MM.1S (cell line): ENCODE data around the gene LDLRAD3.

ENCODE experiments used
- DNase-seq: peaks from one replicate; pipeline ENCODE4 v3.0.0-alpha.2; 2015
- H2AFZ ChIP-seq: fragments of 300-600 bp; sonication (generic); 2 replicates; pipeline ENCODE4 v1.6.0; 2016; ENCODE audit warnings: antibody characterized with exemption, low read length
- H3F3A ChIP-seq: fragments of 300-600 bp; sonication (generic); 2 replicates; pipeline ENCODE4 v1.6.1; 2016; ENCODE audit warnings: mild to moderate bottlenecking, antibody characterized with exemption, low read length, moderate library complexity, mixed read lengths; ENCODE audit not compliant: insufficient read depth
- H3K27ac ChIP-seq: fragments of 300-600 bp; sonication (generic); 2 replicates; pipeline ENCODE4 v1.5.1; 2016; ENCODE audit warnings: mild to moderate bottlenecking, low read length
- H3K27me3 ChIP-seq: fragments of 300-600 bp; sonication (generic); replicated peaks from 2 replicates; pipeline ENCODE4 v1.6.0; 2016; ENCODE audit warnings: low read length; ENCODE audit not compliant: insufficient read depth
- H3K36me3 ChIP-seq: fragments of 300-600 bp; sonication (generic); replicated peaks from 2 replicates; pipeline ENCODE4 v1.6.1; 2016; ENCODE audit warnings: mild to moderate bottlenecking, low read length, mixed read lengths; ENCODE audit not compliant: insufficient read depth
- H3K4me1 ChIP-seq: fragments of 300-600 bp; sonication (generic); 2 replicates; pipeline ENCODE4 v1.6.1; 2016; ENCODE audit warnings: low read length, mixed read lengths
- H3K4me2 ChIP-seq: fragments of 300-600 bp; sonication (generic); 2 replicates; pipeline ENCODE4 v1.6.0; 2016; ENCODE audit warnings: low read depth, low read length
- H3K4me3 ChIP-seq: fragments of 300-600 bp; sonication (generic); 2 replicates; pipeline ENCODE4 v1.5.1; 2016; ENCODE audit warnings: low read length, mixed read lengths
- H3K79me2 ChIP-seq: fragments of 300-600 bp; sonication (generic); 2 replicates; pipeline ENCODE4 v1.6.1; 2016; ENCODE audit warnings: mixed run types, low read length, mixed read lengths
- H3K9ac ChIP-seq: fragments of 300-600 bp; sonication (generic); 2 replicates; pipeline ENCODE4 v1.6.1; 2016; ENCODE audit warnings: low read length, mixed read lengths
- H3K9me2 ChIP-seq: fragments of 300-600 bp; sonication (generic); replicated peaks from 2 replicates; pipeline ENCODE4 v1.6.1; 2016; ENCODE audit warnings: mild to moderate bottlenecking, low read length, mixed read lengths; ENCODE audit not compliant: insufficient read depth
- H3K9me3 ChIP-seq: fragments of 300-600 bp; sonication (generic); replicated peaks from 2 replicates; pipeline ENCODE4 v1.6.1; 2016; ENCODE audit warnings: mild to moderate bottlenecking, low read length, mixed read lengths; ENCODE audit not compliant: insufficient read depth
- H4K20me1 ChIP-seq: fragments of 300-600 bp; sonication (generic); 2 replicates; pipeline ENCODE4 v1.6.1; 2016; ENCODE audit warnings: mild to moderate bottlenecking, low read length, moderate library complexity, mixed read lengths; ENCODE audit not compliant: insufficient read depth
- EZH2 ChIP-seq: fragments of 300-600 bp; sonication (generic); optimal IDR thresholded peaks from 2 replicates; pipeline ENCODE3; 2017; ENCODE audit warnings: low read depth, mild to moderate bottlenecking, antibody characterized with exemption, low read length, mixed read lengths
- EZH2phosphoT487 ChIP-seq: fragments of 300-600 bp; sonication (generic); IDR thresholded peaks from 2 replicates; pipeline ENCODE4 v1.6.1; 2018; ENCODE audit warnings: antibody characterized with exemption, low read length
- TF ChIP-seq, protein P1 (sequence below): fragments of 300-600 bp; sonication (generic); IDR thresholded peaks from 2 replicates; pipeline ENCODE4 v1.5.1; 2016; ENCODE audit warnings: antibody characterized with exemption, low read length, mixed read lengths

Gene LDLRAD3

GRCh38 chr11:36240173-36240572, 296.3 kb downstream of the LDLRAD3 start:
- H3K36me3 ChIP-seq = no peaks in the 10 kb centered on the region
- H4K20me1 ChIP-seq = no peaks in the 10 kb centered on the region
- no peaks in the 10 kb centered on the region for H3K9me2 ChIP-seq
- no peak overlapping the region for H2AFZ ChIP-seq
- H3K4me2 ChIP-seq = no peak overlapping the region
- no peaks in the 10 kb centered on the region for H3K9me3 ChIP-seq
- H3K9ac ChIP-seq = no peak overlapping the region
- no peaks in the 10 kb centered on the region for H3K79me2 ChIP-seq
- no peak for TF ChIP-seq EZH2
- TF ChIP-seq, protein P1, sequence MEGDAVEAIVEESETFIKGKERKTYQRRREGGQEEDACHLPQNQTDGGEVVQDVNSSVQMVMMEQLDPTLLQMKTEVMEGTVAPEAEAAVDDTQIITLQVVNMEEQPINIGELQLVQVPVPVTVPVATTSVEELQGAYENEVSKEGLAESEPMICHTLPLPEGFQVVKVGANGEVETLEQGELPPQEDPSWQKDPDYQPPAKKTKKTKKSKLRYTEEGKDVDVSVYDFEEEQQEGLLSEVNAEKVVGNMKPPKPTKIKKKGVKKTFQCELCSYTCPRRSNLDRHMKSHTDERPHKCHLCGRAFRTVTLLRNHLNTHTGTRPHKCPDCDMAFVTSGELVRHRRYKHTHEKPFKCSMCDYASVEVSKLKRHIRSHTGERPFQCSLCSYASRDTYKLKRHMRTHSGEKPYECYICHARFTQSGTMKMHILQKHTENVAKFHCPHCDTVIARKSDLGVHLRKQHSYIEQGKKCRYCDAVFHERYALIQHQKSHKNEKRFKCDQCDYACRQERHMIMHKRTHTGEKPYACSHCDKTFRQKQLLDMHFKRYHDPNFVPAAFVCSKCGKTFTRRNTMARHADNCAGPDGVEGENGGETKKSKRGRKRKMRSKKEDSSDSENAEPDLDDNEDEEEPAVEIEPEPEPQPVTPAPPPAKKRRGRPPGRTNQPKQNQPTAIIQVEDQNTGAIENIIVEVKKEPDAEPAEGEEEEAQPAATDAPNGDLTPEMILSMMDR = no peak
- no peak for TF ChIP-seq EZH2phosphoT487
- no peaks in the 10 kb centered on the region for H3K27me3 ChIP-seq
- H3K27ac ChIP-seq = no peak overlapping the region
- no peaks in the 10 kb centered on the region for H3F3A ChIP-seq
- H3K4me1 ChIP-seq = no peaks in the 10 kb centered on the region
- DNase-seq = no peak
- H3K4me3 ChIP-seq = no peak overlapping the region

GRCh38 chr11:36240801-36241200, 296.9 kb downstream of the LDLRAD3 start:
- H3K27me3 ChIP-seq = no peaks in the 10 kb centered on the region
- H3K27ac ChIP-seq = no peak overlapping the region
- H2AFZ ChIP-seq = no peak overlapping the region
- H3K79me2 ChIP-seq = no peaks in the 10 kb centered on the region
- no peaks in the 10 kb centered on the region for H3K36me3 ChIP-seq
- H3K9ac ChIP-seq = no peak overlapping the region
- no peaks in the 10 kb centered on the region for H3K4me1 ChIP-seq
- H3K9me3 ChIP-seq = no peaks in the 10 kb centered on the region
- H4K20me1 ChIP-seq = no peaks in the 10 kb centered on the region
- no peaks in the 10 kb centered on the region for H3F3A ChIP-seq
- H3K4me3 ChIP-seq = no peak overlapping the region
- no peak overlapping the region for H3K4me2 ChIP-seq
- DNase-seq = no peak
- TF ChIP-seq EZH2phosphoT487 = no peak
- no peak for TF ChIP-seq EZH2
- TF ChIP-seq, protein P1 = no peak
- H3K9me2 ChIP-seq = no peaks in the 10 kb centered on the region

DNA sequence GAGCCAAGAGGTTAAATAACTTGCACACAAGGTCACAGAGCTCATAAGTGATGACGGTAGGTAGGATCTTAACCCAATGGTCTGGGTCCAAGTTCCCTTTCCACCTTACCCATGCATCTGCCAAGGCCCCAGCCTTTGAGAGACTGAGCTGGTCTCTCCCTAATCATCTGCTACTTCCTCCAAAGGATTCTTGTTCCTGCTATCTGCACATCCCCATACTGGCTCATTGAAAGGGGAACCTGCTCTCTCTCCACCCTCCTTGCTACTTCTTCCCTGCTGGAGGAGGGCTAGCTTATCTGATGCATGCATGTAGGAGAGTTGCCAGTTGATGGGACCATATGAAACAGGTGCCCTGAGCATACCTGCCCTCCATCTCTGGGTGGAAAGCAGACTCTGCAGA, 297.6 kb downstream of the LDLRAD3 start:
- no peak overlapping the region for H2AFZ ChIP-seq
- no peaks in the 10 kb centered on the region for H3K9me3 ChIP-seq
- no peaks in the 10 kb centered on the region for H3K79me2 ChIP-seq
- no peak overlapping the region for H3K27ac ChIP-seq
- no peaks in the 10 kb centered on the region for H3K27me3 ChIP-seq
- H3F3A ChIP-seq = no peaks in the 10 kb centered on the region
- H3K9ac ChIP-seq = no peak overlapping the region
- no peaks in the 10 kb centered on the region for H3K9me2 ChIP-seq
- H3K4me3 ChIP-seq = no peak overlapping the region
- H3K36me3 ChIP-seq = no peaks in the 10 kb centered on the region
- no peak for DNase-seq
- H3K4me1 ChIP-seq = no peaks in the 10 kb centered on the region
- no peak overlapping the region for H3K4me2 ChIP-seq
- no peak for TF ChIP-seq EZH2
- no peak for TF ChIP-seq EZH2phosphoT487
- TF ChIP-seq, protein P1 = no peak
- H4K20me1 ChIP-seq = no peaks in the 10 kb centered on the region
